Ectodermal cell (in vitro differentiated cells): ENCODE data around the gene SLIT3.

Experiments used
- H3K27ac ChIP-seq: 2 replicates; pipeline ENCODE4 v1.7.0; 2013; ENCODE audit warnings: mild to moderate bottlenecking, low read depth, low read length; ENCODE audit not compliant: insufficient read depth, poor library complexity, severe bottlenecking
- H3K27me3 ChIP-seq: 2 replicates; pipeline ENCODE4 v1.7.0; 2013; ENCODE audit warnings: mild to moderate bottlenecking, low read length; ENCODE audit not compliant: insufficient read depth, control insufficient read depth, poor library complexity, severe bottlenecking
- H3K36me3 ChIP-seq: one replicate; pipeline ENCODE4 v1.7.0; 2013; ENCODE audit warnings: low read length; ENCODE audit not compliant: control insufficient read depth, insufficient read depth
- H3K4me1 ChIP-seq: one replicate; pipeline ENCODE4 v1.7.0; 2013; ENCODE audit warnings: low read length; ENCODE audit not compliant: control insufficient read depth, insufficient read depth
- H3K4me3 ChIP-seq: 2 replicates; pipeline ENCODE4 v1.7.0; 2013; ENCODE audit warnings: low read depth, low read length, control low read depth; ENCODE audit not compliant: insufficient read depth
- H3K9me3 ChIP-seq: 2 replicates; pipeline ENCODE4 v1.7.0; 2013; ENCODE audit warnings: mild to moderate bottlenecking, low read length, moderate library complexity; ENCODE audit not compliant: control insufficient read depth
- WGBS, 2 experiments: methylation state at CpG; one replicate each; pipeline ENCODE4 v1.1.7; 2013; ENCODE audit warnings: missing lambda C conversion rate in 2 of 2; 5-methylcytosine and 5-hydroxymethylcytosine counted together

SLIT3 gene

GRCh38 chr5:168860503-168860902, 440.4 kb downstream of the SLIT3 start:
- H3K36me3 ChIP-seq: no peaks in the 10 kb centered on the region
- H3K27ac ChIP-seq: no peak overlapping the region
- WGBS, 2 experiments: 67 to 87% methylated on average over 1 of the region's 1 CpG
- H3K4me3 ChIP-seq: no peak overlapping the region
- no peaks in the 10 kb centered on the region for H3K27me3 ChIP-seq
- no peaks in the 10 kb centered on the region for H3K9me3 ChIP-seq
- H3K4me1 ChIP-seq: peaks cover 7% of the 10 kb centered on the region

GRCh38 chr5:168860081-168860480, 440.9 kb downstream of the SLIT3 start:
- WGBS, 2 experiments: 88 to 95% methylated on average over 1 of the region's 1 CpG
- Histone ChIP-seq H3K27me3 (no peaks in the 10 kb centered on the region), H3K4me3 (no peak overlapping the region), H3K27ac (no peak overlapping the region), H3K4me1 (peaks cover 4% of the 10 kb centered on the region), H3K36me3 (no peaks in the 10 kb centered on the region), H3K9me3 (no peaks in the 10 kb centered on the region)

- Histone ChIP-seq H3K4me1 (peaks cover 4% of the 10 kb centered on the region), H3K4me3 (no peak overlapping the region), H3K36me3 (no peaks in the 10 kb centered on the region), H3K27me3 (no peaks in the 10 kb centered on the region), H3K9me3 (no peaks in the 10 kb centered on the region), H3K27ac (no peak overlapping the region)
- WGBS, 2 experiments: 90 to 93% methylated on average over 3 to 4 of the region's 4 CpGs
Observed at GRCh38 chr5:168859471-168859870, 441.5 kb downstream of the SLIT3 start.

GRCh38 chr5:168858994-168859393, 441.9 kb downstream of the SLIT3 start:
- WGBS, 2 experiments: 93 to 97% methylated on average over 5 to 6 of the region's 6 CpGs
- Histone ChIP-seq H3K27me3 (no peaks in the 10 kb centered on the region), H3K4me1 (peaks cover 4% of the 10 kb centered on the region), H3K4me3 (no peak overlapping the region), H3K36me3 (no peaks in the 10 kb centered on the region), H3K27ac (no peak overlapping the region), H3K9me3 (no peaks in the 10 kb centered on the region)

GRCh38 chr5:168858371-168858770, 442.6 kb downstream of the SLIT3 start:
- H3K27me3 ChIP-seq: no peaks in the 10 kb centered on the region
- no peak overlapping the region for H3K4me3 ChIP-seq
- peaks cover 4% of the 10 kb centered on the region for H3K4me1 ChIP-seq
- no peaks in the 10 kb centered on the region for H3K9me3 ChIP-seq
- WGBS, 2 experiments: 93 to 96% methylated on average over 4 of the region's 4 CpGs
- no peaks in the 10 kb centered on the region for H3K36me3 ChIP-seq
- no peak overlapping the region for H3K27ac ChIP-seq

GRCh38 chr5:168853972-168854371, 447.0 kb downstream of the SLIT3 start:
- Histone ChIP-seq H3K9me3 (no peaks in the 10 kb centered on the region), H3K4me1 (peaks cover 4% of the 10 kb centered on the region), H3K27me3 (no peaks in the 10 kb centered on the region), H3K4me3 (no peak overlapping the region), H3K36me3 (no peaks in the 10 kb centered on the region), H3K27ac (no peak overlapping the region)
- 76 to 78% methylated on average over 5 of the region's 5 CpGs for WGBS, 2 experiments

GRCh38 chr5:168852329-168852728, 448.6 kb downstream of the SLIT3 start:
- WGBS, 2 experiments: 60 to 65% methylated on average over 4 of the region's 4 CpGs

GRCh38 chr5:168851902-168852321, 449.0 kb downstream of the SLIT3 start:
- Histone ChIP-seq H3K36me3 (no peaks in the 10 kb centered on the region), H3K9me3 (no peaks in the 10 kb centered on the region), H3K4me1 (peaks cover 4% of the 10 kb centered on the region), H3K27ac (peak overlapping the region; percentile 75), H3K27me3 (no peaks in the 10 kb centered on the region), H3K4me3 (no peak overlapping the region)
- 67 to 88% methylated on average over 6 to 7 of the region's 7 CpGs for WGBS, 2 experiments

More at GRCh38 chr5:168852329-168852728, 448.6 kb downstream of the SLIT3 start:
- H3K4me1 ChIP-seq: peaks cover 2% of the 10 kb centered on the region
- no peaks in the 10 kb centered on the region for H3K36me3 ChIP-seq
- H3K9me3 ChIP-seq: no peaks in the 10 kb centered on the region
- H3K27me3 ChIP-seq: no peaks in the 10 kb centered on the region
- no peak overlapping the region for H3K4me3 ChIP-seq
- H3K27ac ChIP-seq: peak overlapping the region; percentile 75

- no peaks in the 10 kb centered on the region for H3K36me3 ChIP-seq
- WGBS, 2 experiments: 93 to 95% methylated on average over 5 of the region's 5 CpGs
- no peaks in the 10 kb centered on the region for H3K27me3 ChIP-seq
- H3K9me3 ChIP-seq: no peaks in the 10 kb centered on the region
- H3K27ac ChIP-seq: no peak overlapping the region
- peaks cover 4% of the 10 kb centered on the region for H3K4me1 ChIP-seq
- H3K4me3 ChIP-seq: no peak overlapping the region
Observed at GRCh38 chr5:168850683-168851082, 450.3 kb downstream of the SLIT3 start.

GRCh38 chr5:168848569-168848968, 452.4 kb downstream of the SLIT3 start:
- 88 to 95% methylated on average over 7 to 8 of the region's 8 CpGs for WGBS, 2 experiments
- Histone ChIP-seq H3K4me1 (peaks cover 8% of the 10 kb centered on the region), H3K36me3 (no peaks in the 10 kb centered on the region), H3K9me3 (no peaks in the 10 kb centered on the region), H3K4me3 (no peak overlapping the region), H3K27me3 (no peaks in the 10 kb centered on the region), H3K27ac (no peak overlapping the region)

- no peak overlapping the region for H3K27ac ChIP-seq
- H3K4me1 ChIP-seq: peaks cover 8% of the 10 kb centered on the region
- H3K9me3 ChIP-seq: no peaks in the 10 kb centered on the region
- H3K36me3 ChIP-seq: no peaks in the 10 kb centered on the region
- H3K27me3 ChIP-seq: no peaks in the 10 kb centered on the region
- 71 to 85% methylated on average over 10 of the region's 10 CpGs for WGBS, 2 experiments
- H3K4me3 ChIP-seq: no peak overlapping the region
Observed at GRCh38 chr5:168847511-168848073, 453.3 kb downstream of the SLIT3 start.
